Vagina (tissue), 2 donors: ENCODE measurements around the gene KLHDC4.

Experiments
- POLR2AphosphoS5 ChIP-seq, 2 donors: sonication (generic); formaldehyde crosslinking; IDR thresholded peaks; one replicate each; pipeline ENCODE4 v1.9.0; 2017; ENCODE audit warnings: antibody characterized with exemption in 2 of 2, mild to moderate bottlenecking in 2 of 2, low read depth in 1 of 2; ENCODE audit not compliant: insufficient read depth in 1 of 2
- TF ChIP-seq, protein P1 (sequence below), 3 experiments: fragments of 450-650 bp in 2 of 3; fragments of 200-600 bp in 1 of 3; sonication (generic) in 1 of 3; IDR thresholded peaks; one replicate each; pipeline ENCODE4 v1.5.1; 2017 to 2019; ENCODE audit warnings: antibody characterized with exemption in 3 of 3, mild to moderate bottlenecking in 2 of 3, moderate library complexity in 2 of 3

GRCh38 chr16:87664792-87665191, 101.0 kb downstream of the KLHDC4 start:
- TF ChIP-seq, protein P1, sequence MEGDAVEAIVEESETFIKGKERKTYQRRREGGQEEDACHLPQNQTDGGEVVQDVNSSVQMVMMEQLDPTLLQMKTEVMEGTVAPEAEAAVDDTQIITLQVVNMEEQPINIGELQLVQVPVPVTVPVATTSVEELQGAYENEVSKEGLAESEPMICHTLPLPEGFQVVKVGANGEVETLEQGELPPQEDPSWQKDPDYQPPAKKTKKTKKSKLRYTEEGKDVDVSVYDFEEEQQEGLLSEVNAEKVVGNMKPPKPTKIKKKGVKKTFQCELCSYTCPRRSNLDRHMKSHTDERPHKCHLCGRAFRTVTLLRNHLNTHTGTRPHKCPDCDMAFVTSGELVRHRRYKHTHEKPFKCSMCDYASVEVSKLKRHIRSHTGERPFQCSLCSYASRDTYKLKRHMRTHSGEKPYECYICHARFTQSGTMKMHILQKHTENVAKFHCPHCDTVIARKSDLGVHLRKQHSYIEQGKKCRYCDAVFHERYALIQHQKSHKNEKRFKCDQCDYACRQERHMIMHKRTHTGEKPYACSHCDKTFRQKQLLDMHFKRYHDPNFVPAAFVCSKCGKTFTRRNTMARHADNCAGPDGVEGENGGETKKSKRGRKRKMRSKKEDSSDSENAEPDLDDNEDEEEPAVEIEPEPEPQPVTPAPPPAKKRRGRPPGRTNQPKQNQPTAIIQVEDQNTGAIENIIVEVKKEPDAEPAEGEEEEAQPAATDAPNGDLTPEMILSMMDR (IDR thresholded peaks at IDR 0.05) = no peak
- TF ChIP-seq POLR2AphosphoS5 (IDR thresholded peaks at IDR 0.05; ENCODE audit: insufficient read depth in 1 of 2, low read depth in 1 of 2) = no peak
